IMR-90 (cell line): ENCODE measurements around the gene ANO2. TPM values are rescaled to one million over a fixed set of nuclear protein-coding genes. Genes with fewer than 3 reads are reported as not detected.

ENCODE experiments used
- ATAC-seq: fragments of 200-7000 bp; cut with Tn5 transposase; 2 replicates; pipeline ENCODE4 v1.9.1; 2020; ENCODE audit warnings: low read depth, mild to moderate bottlenecking, moderate library complexity
- BruUV-seq: library from RNA; stranded (reverse); fragments of 400-500 nt; replicated peaks from 2 replicates; lab custom pipeline; 2021; lab: Mats Ljungman, UMichigan
- CTCF ChIA-PET: fragments of 300-600 bp; formaldehyde crosslinking; extraction: SDS; loops from one replicate; lab custom pipeline; 2021; ENCODE audit warnings: antibody characterized with exemption; lab: Yijun Ruan, JAX
- POLR2A ChIA-PET: fragments of 300-600 bp; sonication (Branson Sonifier 250); formaldehyde crosslinking; loops from one replicate; lab custom pipeline; 2022; ENCODE audit warnings: antibody characterized with exemption; ENCODE audit not compliant: unreplicated experiment; lab: Charles Lee
- DNase-seq: peaks from one replicate; pipeline ENCODE4 v3.0.0; 2013
- H2AFZ ChIP-seq: replicated peaks from 2 replicates; pipeline ENCODE3; 2013; ENCODE audit warnings: low read length, mild to moderate bottlenecking; ENCODE audit not compliant: poor library complexity
- H2AK5ac ChIP-seq: 2 replicates; pipeline ENCODE4 v1.6.1; 2013; ENCODE audit warnings: low read depth, low read length, inconsistent platforms
- H2AK9ac ChIP-seq: replicated peaks from 2 replicates; pipeline ENCODE3; 2013; ENCODE audit warnings: mild to moderate bottlenecking, low read depth, low read length, moderate library complexity; ENCODE audit not compliant: poor library complexity
- H2BK120ac ChIP-seq: 2 replicates; pipeline ENCODE4 v1.6.1; 2013; ENCODE audit warnings: low read depth, low read length, inconsistent platforms
- H2BK15ac ChIP-seq: 3 replicates; pipeline ENCODE4 v1.6.1; 2013; ENCODE audit warnings: low read depth, low read length, inconsistent platforms
- H2BK20ac ChIP-seq: 2 replicates; pipeline ENCODE4 v1.6.1; 2013; ENCODE audit warnings: low read depth, mild to moderate bottlenecking, inconsistent platforms, low read length, moderate library complexity
- H2BK5ac ChIP-seq: 2 replicates; pipeline ENCODE4 v1.6.1; 2013; ENCODE audit warnings: mild to moderate bottlenecking, low read depth, low read length, inconsistent platforms; ENCODE audit not compliant: poor library complexity, severe bottlenecking
- H3K14ac ChIP-seq: replicated peaks from 2 replicates; pipeline ENCODE4 v1.6.1; 2013; ENCODE audit warnings: low read depth, low read length, inconsistent platforms
- H3K18ac ChIP-seq: 2 replicates; pipeline ENCODE4 v1.6.1; 2013; ENCODE audit warnings: low read depth, low read length, control low read depth
- H3K23ac ChIP-seq: 2 replicates; pipeline ENCODE4 v1.6.1; 2013; ENCODE audit warnings: low read depth, low read length, inconsistent platforms
- H3K27ac ChIP-seq: 2 replicates; pipeline ENCODE4 v1.5.1; 2013; ENCODE audit warnings: mild to moderate bottlenecking, control low read depth, low read length; ENCODE audit not compliant: insufficient read depth
- H3K27me3 ChIP-seq: 2 replicates; pipeline ENCODE4 v1.6.1; 2013; ENCODE audit warnings: low read length; ENCODE audit not compliant: control insufficient read depth, insufficient read depth
- H3K36me3 ChIP-seq: 2 replicates; pipeline ENCODE4 v1.6.1; 2013; ENCODE audit warnings: low read length, mixed read lengths; ENCODE audit not compliant: control insufficient read depth, insufficient read depth
- H3K4ac ChIP-seq: 2 replicates; pipeline ENCODE4 v1.6.1; 2013; ENCODE audit warnings: low read depth, low read length, inconsistent platforms
- H3K4me1 ChIP-seq: 2 replicates; pipeline ENCODE4 v1.6.1; 2013; ENCODE audit warnings: low read length, mixed read lengths; ENCODE audit not compliant: control insufficient read depth, insufficient read depth
- H3K4me2 ChIP-seq: 2 replicates; pipeline ENCODE4 v1.6.1; 2013; ENCODE audit warnings: low read depth, mild to moderate bottlenecking, control low read depth, low read length, moderate library complexity
- H3K4me3 ChIP-seq: 2 replicates; pipeline ENCODE4 v1.5.1; 2013; ENCODE audit warnings: low read depth, mild to moderate bottlenecking, control low read depth, low read length, moderate library complexity; ENCODE audit not compliant: insufficient read depth
- H3K56ac ChIP-seq: 2 replicates; pipeline ENCODE4 v1.6.1; 2013; ENCODE audit warnings: low read length, inconsistent platforms; ENCODE audit not compliant: insufficient read depth; ENCODE audit errors: extremely low read depth
- H3K79me1 ChIP-seq, 2 experiments: 2 replicates each; pipeline ENCODE4 v1.6.1; 2013; ENCODE audit warnings: low read length in 2 of 2, inconsistent platforms in 1 of 2, low read depth in 1 of 2
- H3K9ac ChIP-seq: 2 replicates; pipeline ENCODE4 v1.6.1; 2013; ENCODE audit warnings: low read depth, low read length, control low read depth
- H3K9me1 ChIP-seq: 2 replicates; pipeline ENCODE4 v1.6.1; 2013; ENCODE audit warnings: low read length, inconsistent platforms; ENCODE audit not compliant: insufficient read depth
- H3K9me3 ChIP-seq: 2 replicates; pipeline ENCODE4 v1.6.1; 2013; ENCODE audit warnings: low read length; ENCODE audit not compliant: control insufficient read depth, insufficient read depth
- H4K20me1 ChIP-seq: 2 replicates; pipeline ENCODE4 v1.6.1; 2013; ENCODE audit warnings: low read length, inconsistent platforms; ENCODE audit not compliant: insufficient read depth
- H4K5ac ChIP-seq: 2 replicates; pipeline ENCODE4 v1.6.1; 2013; ENCODE audit warnings: mild to moderate bottlenecking, low read depth, low read length, control low read depth
- H4K8ac ChIP-seq, 2 experiments: 2 replicates each; pipeline ENCODE4 v1.6.1; 2013; ENCODE audit warnings: low read depth in 2 of 2, low read length in 2 of 2, control low read depth in 1 of 2, inconsistent platforms in 1 of 2
- H4K91ac ChIP-seq: 2 replicates; pipeline ENCODE4 v1.6.1; 2013; ENCODE audit warnings: low read depth, low read length, inconsistent platforms; ENCODE audit not compliant: insufficient read depth
- BHLHE40 ChIP-seq: fragments of 150-350 bp; IDR thresholded peaks from 2 replicates; pipeline ENCODE4 v1.6.1; 2016; ENCODE audit warnings: mild to moderate bottlenecking, low read depth, low read length
- CHD1 ChIP-seq: IDR thresholded peaks from 2 replicates; pipeline ENCODE4 v1.6.1; 2012; ENCODE audit warnings: low read depth, low read length, improper control_type of control experiment
- MAZ ChIP-seq: IDR thresholded peaks from 2 replicates; pipeline ENCODE4 v1.6.1; 2012; ENCODE audit warnings: low read depth, mild to moderate bottlenecking, low read length, improper control_type of control experiment, moderate library complexity, borderline replicate concordance
- USF2 ChIP-seq: fragments of 150-350 bp; IDR thresholded peaks from 2 replicates; pipeline ENCODE4 v1.6.1; 2017; ENCODE audit warnings: mild to moderate bottlenecking, antibody characterized with exemption, low read length, low read depth
- WGBS, 2 experiments: methylation state at CpG; one replicate each; pipeline versions ENCODE4 v1.1.5 to v1.1.7; 2013; ENCODE audit warnings: missing lambda C conversion rate in 2 of 2; ENCODE audit not compliant: insufficient read length in 1 of 2; ENCODE audit errors: extremely low coverage in 2 of 2; 5-methylcytosine and 5-hydroxymethylcytosine counted together
- dilution Hi-C: fragments of 300-500 bp; cut with HindIII; formaldehyde crosslinking; loops from one replicate; pipeline ENCODE4 v1.14.3; 2018; ENCODE audit warnings: low sequenced_read_pairs; ENCODE audit not compliant: unreplicated experiment
- in situ Hi-C: fragments of 300-500 bp; cut with MboI; formaldehyde crosslinking; loops from 3 replicates; pipeline ENCODE4 v1.14.3; 2019; ENCODE audit warnings: low sequenced_read_pairs, inconsistent platforms, mixed read lengths
- intact Hi-C: fragments of 100-400 bp; cut with micrococcal nuclease; formaldehyde crosslinking; loops from 2 replicates; pipeline ENCODE4 v1.10.0; 2022
- polyA plus RNA-seq, 3 experiments: library from polyadenylated mRNA; depleted of rRNA; stranded (reverse); fragments of >200 nt; gene quantifications; 2 replicates each; pipeline ENCODE4 v1.2.3, GENCODE V29; 2012; ENCODE audit warnings: low replicate concordance in 1 of 3
- total RNA-seq: library from RNA; depleted of rRNA; stranded (reverse); fragments of >200 nt; gene quantifications from 2 replicates; pipeline ENCODE4 v1.2.3, GENCODE V29; 2012
- TF ChIP-seq, protein P1 (sequence below): conservative IDR thresholded peaks from 2 replicates; pipeline ENCODE4 v1.5.1; 2012; ENCODE audit warnings: mild to moderate bottlenecking, low read depth, low read length, improper control_type of control experiment

ANO2 gene
- total and polyA plus RNA-seq, 2 of the 4 experiments (the other 2 are of a cell fraction), result 0.22 TPM; not detected in 1

DNA sequence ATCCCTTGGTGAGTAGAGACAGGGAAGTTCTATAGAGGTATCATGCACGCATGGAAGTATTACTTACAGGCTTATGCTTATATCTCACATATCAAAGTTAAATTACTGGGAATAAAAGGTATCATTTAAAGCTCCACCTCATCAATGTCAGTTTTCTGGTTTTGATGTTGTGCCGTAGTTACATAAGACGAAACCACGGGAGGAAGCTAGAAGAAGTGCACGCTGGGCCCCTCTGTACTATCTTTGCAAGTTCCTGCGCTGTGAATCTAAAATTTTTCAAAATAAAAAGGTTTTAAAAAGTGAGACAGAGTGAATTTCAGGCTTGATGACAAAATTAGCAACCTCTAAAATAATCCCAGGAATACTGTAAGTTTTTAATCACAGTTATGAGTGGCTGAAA lies 198.1 kb downstream of the ANO2 start:
- Histone ChIP-seq H3K9me1 (no peaks in the 10 kb centered on the region), H2AK5ac (no peak overlapping the region), H3K4me2 (no peak overlapping the region), H3K18ac (no peak overlapping the region), H3K4me3 (no peak overlapping the region), H2BK5ac (no peak overlapping the region), H3K9me3 (no peaks in the 10 kb centered on the region), H2BK20ac (no peak overlapping the region), H3K23ac (no peak overlapping the region), H2BK15ac (no peak overlapping the region), H3K56ac (no peak overlapping the region), H2AK9ac (no peak overlapping the region), H3K4ac (no peak overlapping the region), H4K20me1 (no peaks in the 10 kb centered on the region), H3K27me3 (peaks cover 16% of the 10 kb centered on the region), H3K14ac (no peak overlapping the region), H2BK120ac (no peak overlapping the region), H4K5ac (no peak overlapping the region), H3K36me3 (no peaks in the 10 kb centered on the region), H3K4me1 (no peaks in the 10 kb centered on the region), H2AFZ (no peak overlapping the region), H3K9ac (no peak overlapping the region), H3K27ac (no peak overlapping the region), H4K91ac (no peak overlapping the region), H4K8ac (no peak overlapping the region), H3K79me1 (no peaks in the 10 kb centered on the region)
- no peak for TF ChIP-seq MAZ
- TF ChIP-seq USF2, result no peak
- TF ChIP-seq CHD1, result no peak
- TF ChIP-seq BHLHE40, result no peak
- TF ChIP-seq, protein P1, sequence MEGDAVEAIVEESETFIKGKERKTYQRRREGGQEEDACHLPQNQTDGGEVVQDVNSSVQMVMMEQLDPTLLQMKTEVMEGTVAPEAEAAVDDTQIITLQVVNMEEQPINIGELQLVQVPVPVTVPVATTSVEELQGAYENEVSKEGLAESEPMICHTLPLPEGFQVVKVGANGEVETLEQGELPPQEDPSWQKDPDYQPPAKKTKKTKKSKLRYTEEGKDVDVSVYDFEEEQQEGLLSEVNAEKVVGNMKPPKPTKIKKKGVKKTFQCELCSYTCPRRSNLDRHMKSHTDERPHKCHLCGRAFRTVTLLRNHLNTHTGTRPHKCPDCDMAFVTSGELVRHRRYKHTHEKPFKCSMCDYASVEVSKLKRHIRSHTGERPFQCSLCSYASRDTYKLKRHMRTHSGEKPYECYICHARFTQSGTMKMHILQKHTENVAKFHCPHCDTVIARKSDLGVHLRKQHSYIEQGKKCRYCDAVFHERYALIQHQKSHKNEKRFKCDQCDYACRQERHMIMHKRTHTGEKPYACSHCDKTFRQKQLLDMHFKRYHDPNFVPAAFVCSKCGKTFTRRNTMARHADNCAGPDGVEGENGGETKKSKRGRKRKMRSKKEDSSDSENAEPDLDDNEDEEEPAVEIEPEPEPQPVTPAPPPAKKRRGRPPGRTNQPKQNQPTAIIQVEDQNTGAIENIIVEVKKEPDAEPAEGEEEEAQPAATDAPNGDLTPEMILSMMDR, result no peak
- no CpG with 5 or more reads among the region's 6 CpGs for WGBS, 2 experiments
- ATAC-seq (no peak), DNase-seq (no peak)
- POLR2A ChIA-PET, result no interaction called here
- BruUV-seq, result no TSS peak
- in situ Hi-C loops (no loop called here), dilution Hi-C loops (no loop called here), intact Hi-C loops (no loop called here)
- CTCF ChIA-PET, result no interaction called here
